Stimulated activated CD8-positive, alpha-beta memory T cell treated with anti-CD3 and anti-CD28 coated beads, Interleukin-2, amount 100 ng/mL, for 48 hours (primary cell): ENCODE results near the gene DLG2.
"Not testable (repeated sequence)": the region's sequence is repeated elsewhere in the genome, so short reads cannot be mapped to it uniquely, and the experiment has no call there.

Experiments used
- DNase-seq, 2 donors: peaks; one replicate each; pipeline ENCODE4 v3.0.0-alpha.2; 2020; ENCODE audit warnings: low read depth in 2 of 2

DLG2 gene

DNA sequence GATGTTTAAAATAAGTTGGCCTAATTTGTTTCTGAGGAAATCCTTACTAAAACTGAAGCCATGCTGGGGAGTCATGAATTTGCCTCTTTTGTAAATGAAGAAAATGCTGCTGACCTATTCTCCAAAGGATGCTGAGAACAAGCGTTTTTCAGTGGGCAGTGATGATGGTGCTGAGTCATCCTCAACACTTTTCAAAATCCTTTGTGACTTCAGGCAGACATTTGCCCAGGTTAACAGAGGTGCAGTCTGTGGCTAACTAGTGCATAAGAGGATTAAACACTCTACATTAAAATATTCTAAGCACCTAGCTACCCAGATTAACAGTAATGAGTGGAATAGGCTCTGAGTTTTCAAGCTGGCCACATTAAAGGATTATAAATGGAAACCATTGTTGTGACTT lies 509.0 kb downstream of the DLG2 start:
- DNase-seq: no peak

DNA sequence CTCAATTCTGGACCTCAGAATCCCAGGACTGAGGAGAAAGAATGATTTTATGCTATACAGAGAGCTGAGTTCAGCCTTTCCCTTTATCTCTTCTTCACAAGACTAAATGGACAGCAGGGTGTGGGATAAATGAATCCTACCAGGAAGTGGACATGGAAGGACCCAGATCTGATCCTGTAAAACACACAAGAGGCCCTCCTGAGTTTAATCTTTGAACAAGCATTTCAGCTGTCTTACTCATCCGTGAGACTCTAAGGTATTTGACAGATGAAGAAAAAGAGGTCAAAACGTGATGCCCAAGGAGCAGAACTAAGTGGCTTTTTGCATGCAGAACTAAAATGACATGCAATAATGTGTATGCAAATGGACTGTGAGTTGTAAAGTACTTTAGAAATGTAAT lies 511.3 kb downstream of the DLG2 start:
- no peak for DNase-seq

DNA sequence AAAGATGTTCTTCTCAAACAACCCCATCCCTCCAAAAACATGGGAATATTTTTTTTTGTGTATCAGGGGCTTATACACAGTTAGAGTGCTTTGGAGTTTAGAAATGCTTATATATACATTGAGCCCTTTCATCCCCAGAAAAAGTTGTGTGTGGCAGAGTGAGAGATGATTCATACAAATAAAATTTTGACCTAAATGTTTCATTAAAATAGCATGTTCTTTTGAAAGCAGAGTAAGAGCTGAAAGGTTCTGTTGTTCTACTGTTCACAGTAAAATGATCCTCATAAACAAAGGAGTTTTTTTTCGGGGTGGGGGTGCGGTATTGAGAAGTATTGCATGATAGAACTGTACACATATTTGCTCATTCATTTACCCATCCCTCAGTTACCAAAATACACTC lies 512.4 kb downstream of the DLG2 start:
- no peak for DNase-seq

- not testable (repeated sequence) for DNase-seq
These were observed 516.9 kb downstream of the DLG2 start for GRCh38 chr11:85110246-85110645.

GRCh38 chr11:85109141-85109540 lies 518.0 kb downstream of the DLG2 start:
- no peak for DNase-seq

DNA sequence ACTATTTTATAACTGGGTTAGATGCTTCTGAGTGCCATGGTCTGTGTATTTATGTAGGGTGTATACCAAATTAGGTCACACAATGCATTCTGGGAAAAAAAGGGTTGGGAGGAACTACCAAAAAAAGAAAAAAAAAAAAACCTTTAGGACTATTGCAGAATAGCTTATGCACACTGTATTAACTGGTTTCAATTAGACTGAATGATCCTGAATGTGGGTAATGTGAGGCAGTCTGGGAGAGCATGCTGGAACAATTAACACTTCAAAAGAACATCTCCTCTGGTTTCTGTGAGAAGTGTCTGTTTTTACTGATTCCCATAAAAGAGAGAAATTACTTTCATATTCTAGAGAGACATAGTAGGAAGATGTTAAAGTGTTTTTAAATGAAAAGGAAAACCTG lies 521.3 kb downstream of the DLG2 start:
- no peak for DNase-seq

GRCh38 chr11:85099522-85099921 lies 527.6 kb downstream of the DLG2 start:
- no peak for DNase-seq

DNA sequence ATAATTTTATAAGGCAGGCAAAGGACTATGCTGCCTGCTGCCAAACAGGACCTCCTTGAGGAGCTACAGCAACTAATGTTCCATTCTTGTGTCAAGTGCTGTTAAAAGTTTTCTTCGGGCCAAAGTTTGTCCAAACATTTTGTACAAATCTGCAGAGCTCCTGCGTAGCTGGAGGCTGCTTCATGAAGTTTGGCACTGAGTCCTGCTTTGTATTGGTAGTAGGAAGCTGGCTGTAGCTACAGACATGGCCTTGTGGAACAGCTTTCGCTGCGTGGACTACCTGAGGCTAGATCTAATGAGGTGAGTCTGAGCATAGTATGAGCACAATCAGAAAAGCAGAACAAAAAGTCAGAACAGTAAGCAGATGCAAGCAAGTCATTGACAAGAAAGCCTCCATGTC lies 528.1 kb downstream of the DLG2 start:
- no peak for DNase-seq

DNA sequence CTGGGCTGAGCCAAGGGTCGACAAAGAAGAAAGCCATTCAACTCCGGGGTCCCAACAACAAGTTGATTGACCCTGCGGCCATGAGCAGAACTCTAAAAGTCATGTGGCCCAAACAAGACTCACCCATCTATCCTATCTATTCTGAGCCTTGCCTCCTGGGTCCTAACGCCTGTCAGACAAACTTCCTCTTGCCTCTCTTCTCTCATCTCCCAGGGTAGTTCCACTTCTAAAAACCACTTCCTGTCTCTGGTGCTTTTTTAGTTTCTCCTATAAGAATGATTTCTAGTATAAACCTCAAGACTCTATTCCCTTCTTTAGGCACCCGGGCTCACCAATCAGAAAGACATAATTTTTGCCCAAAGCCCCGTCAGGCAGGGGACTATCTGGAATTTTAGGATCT lies 530.2 kb downstream of the DLG2 start:
- no peak for DNase-seq

- no peak for DNase-seq
These were observed 531.9 kb downstream of the DLG2 start for GRCh38 chr11:85095239-85095638.

DNA sequence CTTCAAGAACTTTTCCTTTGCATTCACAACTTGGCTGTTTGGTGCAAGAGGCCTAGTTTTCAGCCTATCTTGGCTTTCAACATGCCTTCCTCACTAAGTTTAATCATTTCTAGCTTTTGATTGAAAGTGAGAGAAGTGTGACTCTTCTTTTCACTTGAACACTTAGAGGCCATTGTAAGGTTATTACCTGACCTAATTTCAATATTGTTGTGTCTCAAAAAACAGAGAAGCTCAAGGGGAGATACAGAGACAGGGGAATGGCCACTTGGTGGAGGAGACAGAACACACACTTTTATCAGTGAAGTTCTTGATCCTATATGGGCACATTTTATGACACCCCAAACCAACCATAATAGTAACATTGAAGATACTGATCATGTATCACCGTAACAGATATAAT lies 532.3 kb downstream of the DLG2 start:
- DNase-seq: no peak

DNA sequence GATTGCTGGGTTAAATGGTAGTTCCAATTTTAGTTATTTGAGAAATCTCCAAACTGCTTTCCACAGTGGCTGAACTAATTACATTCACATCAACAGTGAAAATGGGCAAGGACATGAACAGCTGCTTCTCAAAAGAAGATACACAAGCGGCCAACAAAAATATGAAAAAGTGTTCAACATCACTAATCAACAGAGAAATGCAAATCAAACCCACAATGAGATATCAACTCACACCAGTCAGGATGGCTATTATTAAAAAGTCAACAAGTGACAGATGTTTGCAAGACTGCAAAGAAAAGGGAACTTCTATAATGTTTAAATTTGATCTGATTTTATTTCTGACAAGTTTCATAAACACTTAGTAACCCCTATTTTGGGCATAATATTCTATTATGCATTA lies 537.5 kb downstream of the DLG2 start:
- no peak for DNase-seq

DNA sequence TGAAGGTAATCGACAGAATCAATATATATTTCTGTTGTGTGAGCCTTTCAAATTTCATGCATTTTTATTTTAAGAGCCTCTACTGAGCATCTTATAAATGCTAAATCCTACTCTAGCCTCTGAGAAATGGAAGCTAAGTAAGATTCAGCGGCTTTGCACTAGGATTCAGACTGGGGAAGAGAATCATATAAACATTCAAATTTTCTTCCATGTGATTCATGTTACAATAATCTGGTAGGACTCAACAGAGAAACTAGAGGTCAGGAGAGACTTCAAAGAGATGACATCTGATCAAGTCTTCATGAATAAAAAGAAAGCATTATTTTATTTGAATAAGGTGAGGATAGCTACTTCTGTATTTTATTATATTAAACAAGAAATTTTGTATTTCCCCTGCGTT lies 538.9 kb downstream of the DLG2 start:
- no peak for DNase-seq

DNA sequence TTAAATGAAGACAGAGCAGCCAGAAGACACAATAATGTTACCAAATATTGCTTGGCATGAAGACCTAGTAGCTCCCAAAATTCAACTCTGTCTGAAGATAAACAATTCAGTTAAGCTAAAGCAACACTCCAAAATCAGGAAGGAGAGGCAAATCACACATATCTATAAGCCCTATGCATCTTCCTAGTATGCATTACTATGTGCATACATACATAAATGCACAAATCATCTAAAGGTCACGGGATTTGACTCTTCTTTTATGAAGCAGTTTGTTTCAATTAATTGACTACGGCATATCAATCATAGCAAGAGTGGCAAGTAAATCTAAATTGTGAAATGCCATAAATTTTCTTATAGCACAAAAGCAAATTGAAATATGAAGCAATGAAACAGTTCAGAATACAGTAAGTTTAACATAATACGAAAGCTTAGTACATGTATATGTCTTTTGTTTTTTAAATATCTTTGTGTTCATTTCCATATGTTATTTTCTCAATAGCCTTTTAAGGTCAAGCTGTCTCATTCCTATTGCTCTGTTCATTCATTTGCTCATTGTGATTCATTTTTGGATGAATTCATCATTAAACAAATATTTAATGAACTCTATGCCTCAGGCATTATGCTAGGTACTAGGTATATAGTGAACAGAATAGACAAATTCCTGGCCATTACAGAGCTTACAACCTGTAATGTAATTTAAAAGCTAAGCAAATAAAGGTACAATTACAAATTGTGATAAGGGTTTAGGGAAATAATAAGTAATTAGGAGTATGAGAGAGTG lies 540.5 kb downstream of the DLG2 start:
- DNase-seq: no peak

- no peak for DNase-seq
These were observed 550.4 kb downstream of the DLG2 start for GRCh38 chr11:85076535-85077330.

DNA sequence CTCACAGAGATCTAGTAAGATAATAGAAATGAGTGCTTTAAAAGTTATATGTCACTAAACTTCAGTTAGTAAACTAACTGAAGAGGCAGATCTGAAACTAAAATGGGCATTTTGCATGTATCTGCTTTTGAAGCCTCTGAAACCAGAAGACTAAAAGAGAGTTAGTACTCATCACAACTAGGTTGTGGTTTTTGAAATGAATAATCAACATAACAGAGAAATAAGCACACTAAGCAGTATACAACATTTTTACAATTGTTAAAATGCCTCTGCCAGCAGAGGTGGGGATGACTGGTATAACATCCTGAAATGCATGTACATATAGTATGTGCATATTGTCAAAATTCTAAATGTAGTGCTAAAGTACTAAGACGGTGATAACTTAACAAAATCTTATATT lies 564.5 kb downstream of the DLG2 start:
- DNase-seq: no peak

DNA sequence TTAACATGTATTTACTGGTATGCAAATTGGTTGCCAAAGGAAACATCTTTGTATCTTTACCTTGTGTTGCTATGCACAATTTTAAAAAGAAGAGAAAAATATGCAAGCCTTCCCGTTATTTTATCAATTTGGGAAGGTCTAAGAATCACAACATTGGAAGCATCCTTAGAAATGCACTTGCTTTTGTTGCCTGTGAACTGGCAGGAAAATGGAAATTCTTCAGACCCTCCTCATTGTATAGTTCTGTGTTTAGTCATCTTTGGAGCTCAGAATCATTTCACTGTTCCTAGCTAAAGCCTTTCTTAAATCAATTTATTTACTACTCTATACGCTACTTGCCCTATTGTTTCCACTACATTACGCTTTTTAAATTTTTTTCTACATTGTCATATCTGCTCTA lies 574.5 kb downstream of the DLG2 start:
- no peak for DNase-seq

DNA sequence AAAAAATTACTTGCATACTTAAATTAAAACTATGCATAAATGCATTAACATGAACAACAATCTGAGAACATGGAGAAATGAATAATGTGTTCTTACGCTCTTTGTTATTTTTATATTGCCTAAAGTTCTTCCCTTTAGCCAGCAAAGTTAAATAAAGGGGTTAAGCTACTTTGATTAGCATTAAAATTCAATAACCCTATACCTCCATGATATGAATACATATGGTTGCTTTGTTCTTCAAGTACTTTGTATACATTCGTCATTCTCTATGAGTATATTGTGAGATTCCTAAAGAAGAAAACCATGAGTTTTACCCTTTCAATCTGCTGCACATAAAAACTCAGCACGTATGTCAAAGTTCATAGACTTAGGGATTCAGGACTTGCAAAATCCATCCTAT lies 578.3 kb downstream of the DLG2 start:
- DNase-seq: no peak

GRCh38 chr11:85045716-85046115 lies 581.4 kb downstream of the DLG2 start:
- no peak for DNase-seq

- DNase-seq: no peak
These were observed 582.2 kb downstream of the DLG2 start for GRCh38 chr11:85044911-85045310.

DNA sequence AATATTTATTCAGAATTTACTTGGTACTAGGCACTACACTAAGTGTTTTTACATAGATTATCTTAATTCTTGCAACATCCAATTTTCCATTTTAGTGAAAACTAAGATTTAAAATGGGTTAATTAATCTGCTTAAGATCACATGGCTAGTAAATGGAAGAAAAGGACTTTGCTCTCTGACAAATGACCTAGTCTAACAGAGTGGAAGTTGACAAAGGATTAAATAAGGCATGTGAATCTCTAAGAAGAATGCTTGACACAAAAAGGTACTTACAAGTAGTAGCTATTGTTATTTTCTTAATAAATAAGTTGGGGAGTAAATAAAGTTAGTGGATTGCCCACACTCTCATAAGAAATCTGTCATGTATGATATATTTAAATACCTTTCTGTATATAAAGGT lies 584.8 kb downstream of the DLG2 start:
- DNase-seq: no peak

DNA sequence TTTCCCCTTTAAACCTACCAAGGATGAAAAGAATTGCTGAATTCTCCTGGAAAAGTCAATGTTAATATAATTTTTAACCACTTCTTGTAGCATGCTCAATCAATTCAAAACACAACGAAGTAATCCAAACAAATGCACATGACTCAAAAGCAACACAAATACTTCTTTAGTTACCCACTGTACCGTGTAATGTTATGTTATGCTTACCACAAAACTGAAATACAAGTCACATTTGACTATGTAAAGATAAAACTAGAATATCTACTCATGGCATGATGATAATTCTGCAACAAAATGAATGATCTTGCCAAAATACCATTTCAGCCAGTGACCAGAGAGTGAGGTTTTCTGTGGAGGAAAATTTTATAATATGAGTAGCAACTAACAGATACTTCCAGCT lies 587.0 kb downstream of the DLG2 start:
- no peak for DNase-seq

DNA sequence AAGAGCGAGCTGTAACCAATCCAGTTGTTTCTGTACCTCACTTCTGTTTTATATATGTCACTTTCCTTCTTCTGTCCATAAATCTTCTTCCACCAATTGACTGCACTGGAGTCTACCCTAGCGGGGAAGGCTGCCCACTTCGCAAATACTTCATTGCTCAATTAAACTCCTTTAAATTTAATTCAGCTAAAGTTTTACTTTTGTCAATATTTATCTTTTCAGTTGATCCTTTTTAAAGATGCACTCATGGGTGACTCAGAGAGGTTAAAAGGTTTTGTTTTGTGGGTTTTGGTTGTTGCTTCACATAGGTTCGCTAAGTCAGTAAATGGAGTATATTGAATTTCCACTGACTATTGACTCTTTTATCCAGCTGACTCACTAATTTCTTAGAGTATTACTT lies 597.2 kb downstream of the DLG2 start:
- DNase-seq: no peak
